HG03108 (cell line): ENCODE data around the gene EGR1.
A peak's percentile ranks its signal among the peaks of the same experiment; 100 is the strongest.
"Not testable (repeated sequence)": the region's sequence is repeated elsewhere in the genome, so short reads cannot be mapped to it uniquely, and the experiment has no call there.

Experiments
- ATAC-seq: cut with Tn5 transposase; IDR thresholded peaks from one replicate; pipeline ENCODE4 v1.9.1; 2021; ENCODE audit warnings: moderate library complexity; ENCODE audit not compliant: unreplicated experiment

The EGR1 gene

DNA sequence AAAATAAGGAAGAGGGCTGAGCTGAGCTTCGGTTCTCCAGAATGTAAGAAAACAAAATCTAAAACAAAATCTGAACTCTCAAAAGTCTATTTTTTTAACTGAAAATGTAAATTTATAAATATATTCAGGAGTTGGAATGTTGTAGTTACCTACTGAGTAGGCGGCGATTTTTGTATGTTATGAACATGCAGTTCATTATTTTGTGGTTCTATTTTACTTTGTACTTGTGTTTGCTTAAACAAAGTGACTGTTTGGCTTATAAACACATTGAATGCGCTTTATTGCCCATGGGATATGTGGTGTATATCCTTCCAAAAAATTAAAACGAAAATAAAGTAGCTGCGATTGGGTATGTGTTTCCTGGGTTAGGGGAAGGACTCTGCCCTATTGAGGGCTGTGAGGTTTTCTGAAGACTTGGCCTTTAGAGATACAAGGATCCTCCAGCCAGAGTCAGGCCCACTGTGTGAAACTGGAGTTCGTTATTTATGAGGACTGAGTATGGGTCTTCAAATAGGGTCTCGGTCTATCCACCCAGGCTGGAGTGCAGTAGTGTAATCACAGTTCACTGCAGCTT lies 3.8 kb downstream of the EGR1 start:
- ATAC-seq: no peak

DNA sequence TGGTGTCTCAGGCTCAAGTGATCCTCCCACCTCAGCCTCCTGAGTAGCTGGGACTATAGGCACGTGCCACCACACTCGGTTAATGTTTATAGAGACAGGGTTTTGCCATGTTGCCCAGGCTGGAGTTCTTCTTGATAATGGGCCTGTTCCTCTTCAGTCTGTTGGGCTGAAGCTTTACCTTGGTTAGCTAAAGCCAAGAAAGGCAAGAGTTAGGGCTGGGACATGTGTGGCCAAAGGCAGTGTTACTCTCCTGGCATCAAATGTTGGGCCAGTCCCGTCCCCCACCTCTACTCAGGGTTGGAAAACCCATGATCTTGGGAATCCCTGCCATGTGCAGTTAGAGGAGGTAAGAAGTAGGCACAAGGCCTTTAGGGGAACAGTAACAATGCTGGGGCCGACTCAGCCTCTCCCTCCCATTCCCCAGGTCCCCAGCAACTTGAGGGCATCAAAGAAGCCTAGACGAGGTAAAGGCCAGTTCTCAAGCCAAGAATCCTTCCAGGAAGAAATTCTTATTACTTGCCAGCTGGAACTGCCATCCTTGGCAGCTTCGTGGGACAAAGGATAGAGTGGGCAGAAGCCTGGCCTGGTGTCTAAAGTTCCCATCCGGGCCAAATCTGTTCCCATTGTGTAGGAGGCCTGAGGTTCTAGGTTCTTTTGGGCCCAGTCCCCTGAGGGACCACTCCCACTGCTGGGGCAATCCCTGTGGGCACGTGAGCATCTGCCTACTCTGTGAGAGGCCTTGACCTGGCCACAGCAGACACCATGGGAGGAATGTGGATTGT lies 4.5 kb downstream of the EGR1 start:
- ATAC-seq: no peak

GRCh38 chr5:138470322-138471051 lies 5.2 kb downstream of the EGR1 start:
- ATAC-seq: no peak

GRCh38 chr5:138471052-138471361 lies 5.7 kb downstream of the EGR1 start:
- ATAC-seq: no peak

DNA sequence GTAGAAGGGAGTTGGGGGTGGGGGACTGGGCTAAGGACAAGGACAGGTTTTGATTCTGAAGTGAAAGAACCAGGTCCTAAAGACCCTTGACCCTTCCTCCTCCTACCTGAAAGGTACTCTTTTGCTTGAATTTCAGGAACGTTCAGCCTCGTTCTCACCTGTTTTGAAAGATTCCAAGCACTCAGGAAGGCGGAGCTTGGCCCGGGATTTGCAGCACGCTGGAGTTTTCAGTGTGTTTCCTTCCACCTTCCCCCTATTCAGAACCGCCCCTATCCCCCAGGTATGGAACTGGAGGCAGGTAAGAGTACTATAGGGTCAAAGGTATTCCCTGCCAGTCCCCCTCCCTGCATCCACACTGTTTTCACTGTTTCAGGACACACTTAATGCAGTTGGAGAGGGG lies 7.1 kb downstream of the EGR1 start:
- no peak for ATAC-seq

- not testable (repeated sequence) for ATAC-seq
Observed at GRCh38 chr5:138473151-138473550, 7.9 kb downstream of the EGR1 start.

- ATAC-seq: no peak
Observed at GRCh38 chr5:138476918-138477317, 11.6 kb downstream of the EGR1 start.

DNA sequence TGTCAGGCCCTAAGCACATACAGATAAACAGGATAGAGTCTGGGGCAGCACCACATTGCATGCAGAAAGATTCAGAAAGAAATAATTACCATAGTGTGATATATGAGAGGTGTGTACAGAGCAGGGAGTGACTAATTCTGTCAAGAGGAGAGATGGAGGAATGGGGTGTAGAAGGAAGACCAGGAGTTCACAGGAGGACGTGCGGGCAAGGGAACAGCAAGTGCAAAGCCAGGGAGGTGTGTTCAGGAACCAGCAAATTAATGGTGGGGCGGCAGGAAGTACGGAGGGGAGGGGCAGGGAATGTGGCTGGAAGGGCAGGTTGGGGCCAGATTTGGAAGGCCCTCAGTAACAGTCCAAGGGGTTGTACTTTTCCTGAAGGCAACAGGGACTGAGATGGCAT lies 17.4 kb downstream of the EGR1 start:
- no peak for ATAC-seq

- ATAC-seq: no peak
Observed at GRCh38 chr5:138488481-138488945, 23.2 kb downstream of the EGR1 start.

DNA sequence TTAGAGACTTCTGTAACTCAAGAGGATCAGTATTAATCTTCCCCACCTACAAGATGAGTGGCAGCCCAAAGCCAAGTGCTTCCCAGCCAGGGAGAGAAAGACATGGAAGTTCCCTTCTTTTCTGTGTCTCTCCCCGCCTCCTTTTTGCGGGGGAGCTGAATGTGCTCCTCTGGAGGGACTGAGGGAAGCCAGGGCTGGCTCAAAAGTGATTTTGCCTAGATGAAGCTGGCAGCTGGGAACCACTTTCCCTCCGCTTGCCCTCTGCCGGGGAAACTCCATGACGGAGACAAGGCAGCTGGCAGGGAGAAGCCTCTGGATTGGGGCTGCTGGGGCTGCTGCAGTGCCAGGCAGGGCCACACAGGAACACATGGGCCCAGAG lies 24.4 kb downstream of the EGR1 start:
- ATAC-seq: no peak

DNA sequence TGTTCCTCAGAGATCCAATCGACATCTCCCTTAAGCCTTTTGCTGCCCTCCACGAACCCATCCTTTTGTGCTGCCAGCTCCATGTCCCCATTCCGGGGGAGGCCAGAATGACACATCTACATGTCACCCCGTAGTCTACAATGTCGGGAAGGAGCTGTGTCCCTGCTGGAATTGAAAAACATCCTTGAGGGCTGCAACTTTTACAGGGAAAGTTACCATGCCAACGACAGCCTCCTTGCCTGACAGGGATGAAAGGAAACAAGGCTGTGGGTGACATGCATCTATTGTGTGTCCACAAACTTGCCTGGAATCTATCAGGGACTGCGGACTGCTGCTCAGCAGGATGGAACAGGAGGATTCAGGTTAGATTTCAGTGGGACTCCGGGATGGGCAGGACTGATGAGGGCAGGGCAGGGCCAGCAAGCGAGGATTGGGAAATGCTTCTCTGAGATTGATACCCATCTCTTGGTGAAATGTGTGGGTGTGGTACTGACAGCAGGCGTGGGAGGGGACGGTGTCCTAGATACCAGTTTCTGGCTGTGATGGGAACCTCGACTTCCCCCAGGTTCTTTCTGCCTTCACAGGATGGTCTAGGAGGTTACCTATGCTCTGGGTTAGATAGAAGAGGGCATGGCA lies 25.5 kb downstream of the EGR1 start:
- no peak for ATAC-seq

DNA sequence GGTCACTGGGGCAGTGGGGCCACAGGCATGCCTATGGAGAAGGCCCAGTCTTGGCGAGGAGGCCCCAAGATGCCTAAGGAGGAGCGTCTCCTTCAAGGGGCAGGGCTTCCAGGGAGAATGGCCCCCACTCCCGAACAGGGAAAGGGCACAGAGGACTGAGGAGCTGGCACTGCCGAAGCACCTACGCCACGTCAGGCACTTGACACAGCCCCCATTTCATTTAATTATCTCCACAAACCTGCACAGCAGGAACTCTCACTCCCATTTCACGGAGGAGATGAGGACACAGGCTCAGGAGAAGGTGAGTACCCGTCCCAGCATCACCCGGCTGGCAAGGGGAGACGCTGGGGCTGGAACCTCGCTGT lies 26.0 kb downstream of the EGR1 start:
- no peak for ATAC-seq

- peak; percentile 98 for ATAC-seq
Observed at GRCh38 chr5:138491669-138492559, 26.6 kb downstream of the EGR1 start.

DNA sequence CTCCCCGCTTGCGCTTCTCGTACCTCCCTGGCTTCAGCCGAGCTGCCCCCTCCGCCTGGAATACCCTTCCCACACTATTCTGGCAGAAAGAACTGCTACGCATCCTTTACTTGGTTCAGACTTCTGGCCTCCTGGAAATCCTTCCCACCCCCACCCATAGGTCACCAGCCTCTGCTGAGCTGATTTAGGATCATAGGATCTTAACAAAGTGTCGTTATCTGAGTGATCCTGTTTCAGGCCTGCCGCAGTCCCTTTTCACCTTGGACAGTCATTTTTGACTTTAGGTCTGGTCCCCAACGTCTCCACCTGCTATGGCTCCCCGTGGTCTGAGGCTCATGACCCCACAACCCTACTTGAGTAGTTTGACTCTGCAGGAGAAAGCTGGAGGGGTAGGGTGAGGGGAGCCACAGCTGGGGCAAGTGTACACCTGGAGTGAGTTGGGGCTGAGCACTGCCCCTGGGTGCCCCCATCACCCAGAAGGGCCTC lies 27.3 kb downstream of the EGR1 start:
- ATAC-seq: no peak

- ATAC-seq: no peak
Observed at GRCh38 chr5:138495351-138495750, 30.1 kb downstream of the EGR1 start.

- no peak for ATAC-seq
Observed at GRCh38 chr5:138498376-138498775, 33.1 kb downstream of the EGR1 start.

- no peak for ATAC-seq
Observed at GRCh38 chr5:138502121-138502520, 36.8 kb downstream of the EGR1 start.

- no peak for ATAC-seq
Observed at GRCh38 chr5:138502521-138502920, 37.2 kb downstream of the EGR1 start.

DNA sequence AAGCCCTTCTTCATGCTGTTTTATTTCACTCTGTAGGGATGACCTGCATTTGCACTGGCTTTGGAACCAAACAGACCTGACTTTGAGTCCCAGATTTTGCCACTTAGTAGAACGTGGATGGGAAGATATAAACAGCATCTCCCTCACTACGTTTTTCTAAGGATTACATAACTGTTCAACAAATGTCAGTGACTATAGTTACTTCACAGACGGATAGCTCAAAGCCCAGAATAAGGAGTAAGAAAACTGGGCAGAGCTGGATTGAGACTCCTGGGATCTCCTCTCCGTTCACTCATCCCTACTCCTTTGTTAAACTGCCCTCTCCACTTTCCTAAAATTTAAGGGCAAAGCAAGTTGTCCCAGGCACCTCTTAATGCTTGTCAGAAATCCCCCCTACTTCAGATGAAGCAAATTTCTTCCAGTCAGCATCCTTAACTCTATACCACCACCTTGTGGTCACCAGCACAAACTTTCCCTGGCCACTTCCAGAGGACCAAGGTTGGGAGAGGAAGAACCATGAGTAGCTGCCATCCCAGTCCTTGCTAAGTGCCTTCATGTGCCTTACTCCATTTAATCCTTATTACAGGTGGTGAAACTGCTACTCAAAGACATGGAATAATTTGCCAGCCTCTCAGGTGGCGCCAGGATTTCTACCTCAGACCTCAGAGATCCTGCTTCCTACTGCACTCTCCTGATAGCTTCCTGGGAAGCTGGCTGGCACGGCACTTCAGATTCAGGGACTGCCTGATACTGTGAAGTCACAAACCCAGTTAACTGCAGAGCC lies 38.4 kb downstream of the EGR1 start:
- ATAC-seq: no peak

DNA sequence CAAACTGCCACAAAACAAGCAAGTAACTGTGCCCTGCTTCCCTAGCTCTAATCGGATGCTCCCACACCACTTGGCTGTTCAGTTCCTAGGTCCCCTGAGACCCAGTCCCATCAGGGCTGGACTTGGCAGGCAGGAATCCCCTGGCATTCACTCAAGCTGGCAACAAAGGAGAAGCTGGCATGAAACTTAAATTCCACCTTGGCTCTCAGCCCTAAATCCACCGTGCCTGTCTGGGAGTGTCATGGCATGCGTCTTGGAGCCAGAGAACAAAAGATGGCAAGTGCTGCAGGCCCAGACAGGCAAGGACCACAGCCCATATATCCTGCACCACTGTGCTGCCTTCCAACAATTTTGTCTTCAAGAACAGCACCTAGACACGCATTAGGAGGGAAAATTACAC lies 39.5 kb downstream of the EGR1 start:
- no peak for ATAC-seq
